Neural cell (in vitro differentiated cells): ENCODE results near the gene TBCK. TPM values are rescaled to one million over a fixed set of nuclear protein-coding genes. Genes with fewer than 3 reads are reported as not detected.

Experiments
- H2AFZ ChIP-seq: fragments of 200-600, 300-800 bp; sonication (generic), shearing (Covaris generic); 2 replicates; pipeline ENCODE4 v1.6.0; 2014; ENCODE audit warnings: low read depth, mild to moderate bottlenecking, antibody characterized with exemption, low read length, moderate library complexity
- H3F3A ChIP-seq: fragments of 200-600 bp; shearing (Covaris generic); 2 replicates; pipeline ENCODE4 v1.6.1; 2016; ENCODE audit warnings: mild to moderate bottlenecking, moderate library complexity, mixed read lengths, antibody characterized with exemption, low read length; ENCODE audit not compliant: insufficient read depth, poor library complexity, severe bottlenecking
- H3K27ac ChIP-seq: fragments of 200-600, 300-800 bp; sonication (generic), shearing (Covaris generic); 2 replicates; pipeline ENCODE4 v1.5.1; 2014; ENCODE audit warnings: mild to moderate bottlenecking, low read length, moderate library complexity
- H3K27me3 ChIP-seq: fragments of 300-800, 200-600 bp; sonication (generic), shearing (Covaris generic); 2 replicates; pipeline ENCODE4 v1.6.0; 2014; ENCODE audit warnings: mild to moderate bottlenecking, low read depth, low read length, moderate library complexity; ENCODE audit not compliant: insufficient read depth
- H3K36me3 ChIP-seq: fragments of 300-800, 200-600 bp; sonication (generic), shearing (Covaris generic); 2 replicates; pipeline ENCODE4 v1.5.1; 2014; ENCODE audit warnings: mild to moderate bottlenecking, antibody characterized with exemption, low read length, moderate library complexity; ENCODE audit not compliant: insufficient read depth
- H3K4me2 ChIP-seq: fragments of 300-800, 200-600 bp; sonication (generic), shearing (Covaris generic); 2 replicates; pipeline ENCODE4 v1.6.0; 2014; ENCODE audit warnings: mild to moderate bottlenecking, low read length
- H3K4me3 ChIP-seq: fragments of 300-800, 200-600 bp; sonication (generic), shearing (Covaris generic); 2 replicates; pipeline ENCODE4 v1.5.1; 2014; ENCODE audit warnings: mild to moderate bottlenecking, low read length, moderate library complexity
- H3K79me2 ChIP-seq: fragments of 200-600 bp; shearing (Covaris generic); replicated peaks from 2 replicates; pipeline ENCODE4 v1.6.0; 2014; ENCODE audit warnings: mild to moderate bottlenecking, low read length, moderate library complexity; ENCODE audit not compliant: insufficient read depth
- H3K9ac ChIP-seq: fragments of 300-800, 200-600 bp; sonication (generic), shearing (Covaris generic); 2 replicates; pipeline ENCODE4 v1.6.1; 2016; ENCODE audit warnings: mild to moderate bottlenecking, low read length, mixed read lengths
- H3K9me2 ChIP-seq: fragments of 200-600 bp; shearing (Covaris generic); 2 replicates; pipeline ENCODE4 v1.6.1; 2016; ENCODE audit warnings: mild to moderate bottlenecking, low read length, mixed read lengths; ENCODE audit not compliant: insufficient read depth
- H3K9me3 ChIP-seq: fragments of 200-600, 300-800 bp; sonication (generic), shearing (Covaris generic); 2 replicates; pipeline ENCODE4 v1.6.1; 2016; ENCODE audit warnings: mild to moderate bottlenecking, mixed run types, low read length, moderate library complexity, mixed read lengths
- H4K20me1 ChIP-seq: fragments of 200-600 bp; shearing (Covaris generic); 2 replicates; pipeline ENCODE4 v1.6.1; 2016; ENCODE audit warnings: mild to moderate bottlenecking, mixed run types; ENCODE audit not compliant: insufficient read depth
- EP300 ChIP-seq: fragments of 450-650 bp; conservative IDR thresholded peaks from 2 replicates; pipeline ENCODE4 v1.6.1; 2014; ENCODE audit warnings: antibody characterized with exemption, mild to moderate bottlenecking, moderate library complexity; ENCODE audit not compliant: poor library complexity, severe bottlenecking
- EZH2 ChIP-seq: fragments of 200-600, 300-800 bp; shearing (Covaris generic), sonication (generic); IDR thresholded peaks from 2 replicates; pipeline ENCODE4 v1.6.1; 2014; ENCODE audit warnings: antibody characterized with exemption, low read length, borderline replicate concordance, mild to moderate bottlenecking; ENCODE audit not compliant: insufficient read depth, poor library complexity, severe bottlenecking
- MXI1 ChIP-seq: fragments of 450-650 bp; conservative IDR thresholded peaks from 2 replicates; pipeline ENCODE4 v1.6.1; 2014; ENCODE audit warnings: antibody characterized with exemption, mild to moderate bottlenecking; ENCODE audit not compliant: poor library complexity, severe bottlenecking
- POLR2AphosphoS5 ChIP-seq: IDR thresholded peaks from 2 replicates; pipeline ENCODE4 v1.6.1; 2012
- RAD21 ChIP-seq: fragments of 450-650 bp; conservative IDR thresholded peaks from 2 replicates; pipeline ENCODE4 v1.6.1; 2014; ENCODE audit warnings: antibody characterized with exemption, mild to moderate bottlenecking, moderate library complexity
- SMC3 ChIP-seq: fragments of 450-650 bp; conservative IDR thresholded peaks from 2 replicates; pipeline ENCODE4 v1.6.1; 2014; ENCODE audit warnings: antibody characterized with exemption, mild to moderate bottlenecking, moderate library complexity; ENCODE audit not compliant: poor library complexity
- TAF1 ChIP-seq: IDR thresholded peaks from 2 replicates; pipeline ENCODE4 v1.6.1; 2012; ENCODE audit warnings: low read depth
- polyA plus RNA-seq: library from polyadenylated mRNA; depleted of rRNA; stranded (reverse); fragments of >200 nt; gene quantifications from 2 replicates; pipeline ENCODE4 v1.2.3, GENCODE V29; 2014
- TF ChIP-seq, protein P1 (sequence below): fragments of 450-650 bp; IDR thresholded peaks from 2 replicates; pipeline ENCODE4 v1.5.1; 2014; ENCODE audit warnings: antibody characterized with exemption, mild to moderate bottlenecking, moderate library complexity; ENCODE audit not compliant: poor library complexity, severe bottlenecking
- TF ChIP-seq, protein P2 (sequence below): IDR thresholded peaks from 2 replicates; pipeline ENCODE4 v1.6.1; 2012; ENCODE audit warnings: borderline replicate concordance

TBCK gene
- polyA plus RNA-seq, 1 donor from 2014 or later: 55.0 TPM

DNA sequence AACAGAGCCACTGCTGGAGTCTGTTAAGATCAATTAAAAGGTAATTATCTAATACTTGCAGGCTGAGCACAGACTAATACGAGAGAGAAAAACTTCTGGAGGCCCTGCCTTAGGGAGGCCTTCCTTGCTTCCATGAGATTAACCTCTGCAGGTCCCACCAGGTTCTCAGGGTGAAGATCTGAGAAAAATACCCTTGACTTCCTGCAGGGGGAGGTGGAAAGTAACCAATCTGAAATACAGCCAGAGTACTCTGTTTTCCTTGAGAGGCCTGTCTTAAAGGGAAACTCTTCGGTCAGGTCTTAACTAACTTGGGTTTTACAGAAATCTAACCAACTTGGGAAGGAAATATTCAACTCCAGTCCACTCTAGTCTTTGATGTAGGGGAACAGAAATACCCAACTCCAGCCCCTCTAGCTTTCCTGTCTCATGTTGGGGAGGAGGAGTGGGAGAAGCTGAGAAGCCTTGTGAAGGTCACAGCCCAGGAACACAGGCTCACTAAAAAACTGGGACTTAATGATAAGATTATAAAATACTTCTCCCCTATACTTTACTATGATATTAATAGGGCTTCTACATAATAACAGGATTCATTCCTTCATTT, 77.1 kb downstream of the TBCK start:
- Histone ChIP-seq H3K9me2 (no peaks in the 10 kb centered on the region), H4K20me1 (no peaks in the 10 kb centered on the region), H3K9ac (no peak overlapping the region), H3K36me3 (no peaks in the 10 kb centered on the region), H3K4me3 (no peak overlapping the region), H3F3A (no peaks in the 10 kb centered on the region), H3K27ac (no peak overlapping the region), H3K4me2 (no peak overlapping the region), H3K79me2 (no peaks in the 10 kb centered on the region), H3K27me3 (no peaks in the 10 kb centered on the region), H2AFZ (no peak overlapping the region), H3K9me3 (no peaks in the 10 kb centered on the region)
- no peak for TF ChIP-seq EP300
- TF ChIP-seq SMC3: no peak
- TF ChIP-seq, protein P1, sequence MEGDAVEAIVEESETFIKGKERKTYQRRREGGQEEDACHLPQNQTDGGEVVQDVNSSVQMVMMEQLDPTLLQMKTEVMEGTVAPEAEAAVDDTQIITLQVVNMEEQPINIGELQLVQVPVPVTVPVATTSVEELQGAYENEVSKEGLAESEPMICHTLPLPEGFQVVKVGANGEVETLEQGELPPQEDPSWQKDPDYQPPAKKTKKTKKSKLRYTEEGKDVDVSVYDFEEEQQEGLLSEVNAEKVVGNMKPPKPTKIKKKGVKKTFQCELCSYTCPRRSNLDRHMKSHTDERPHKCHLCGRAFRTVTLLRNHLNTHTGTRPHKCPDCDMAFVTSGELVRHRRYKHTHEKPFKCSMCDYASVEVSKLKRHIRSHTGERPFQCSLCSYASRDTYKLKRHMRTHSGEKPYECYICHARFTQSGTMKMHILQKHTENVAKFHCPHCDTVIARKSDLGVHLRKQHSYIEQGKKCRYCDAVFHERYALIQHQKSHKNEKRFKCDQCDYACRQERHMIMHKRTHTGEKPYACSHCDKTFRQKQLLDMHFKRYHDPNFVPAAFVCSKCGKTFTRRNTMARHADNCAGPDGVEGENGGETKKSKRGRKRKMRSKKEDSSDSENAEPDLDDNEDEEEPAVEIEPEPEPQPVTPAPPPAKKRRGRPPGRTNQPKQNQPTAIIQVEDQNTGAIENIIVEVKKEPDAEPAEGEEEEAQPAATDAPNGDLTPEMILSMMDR: no peak
- TF ChIP-seq, protein P2, sequence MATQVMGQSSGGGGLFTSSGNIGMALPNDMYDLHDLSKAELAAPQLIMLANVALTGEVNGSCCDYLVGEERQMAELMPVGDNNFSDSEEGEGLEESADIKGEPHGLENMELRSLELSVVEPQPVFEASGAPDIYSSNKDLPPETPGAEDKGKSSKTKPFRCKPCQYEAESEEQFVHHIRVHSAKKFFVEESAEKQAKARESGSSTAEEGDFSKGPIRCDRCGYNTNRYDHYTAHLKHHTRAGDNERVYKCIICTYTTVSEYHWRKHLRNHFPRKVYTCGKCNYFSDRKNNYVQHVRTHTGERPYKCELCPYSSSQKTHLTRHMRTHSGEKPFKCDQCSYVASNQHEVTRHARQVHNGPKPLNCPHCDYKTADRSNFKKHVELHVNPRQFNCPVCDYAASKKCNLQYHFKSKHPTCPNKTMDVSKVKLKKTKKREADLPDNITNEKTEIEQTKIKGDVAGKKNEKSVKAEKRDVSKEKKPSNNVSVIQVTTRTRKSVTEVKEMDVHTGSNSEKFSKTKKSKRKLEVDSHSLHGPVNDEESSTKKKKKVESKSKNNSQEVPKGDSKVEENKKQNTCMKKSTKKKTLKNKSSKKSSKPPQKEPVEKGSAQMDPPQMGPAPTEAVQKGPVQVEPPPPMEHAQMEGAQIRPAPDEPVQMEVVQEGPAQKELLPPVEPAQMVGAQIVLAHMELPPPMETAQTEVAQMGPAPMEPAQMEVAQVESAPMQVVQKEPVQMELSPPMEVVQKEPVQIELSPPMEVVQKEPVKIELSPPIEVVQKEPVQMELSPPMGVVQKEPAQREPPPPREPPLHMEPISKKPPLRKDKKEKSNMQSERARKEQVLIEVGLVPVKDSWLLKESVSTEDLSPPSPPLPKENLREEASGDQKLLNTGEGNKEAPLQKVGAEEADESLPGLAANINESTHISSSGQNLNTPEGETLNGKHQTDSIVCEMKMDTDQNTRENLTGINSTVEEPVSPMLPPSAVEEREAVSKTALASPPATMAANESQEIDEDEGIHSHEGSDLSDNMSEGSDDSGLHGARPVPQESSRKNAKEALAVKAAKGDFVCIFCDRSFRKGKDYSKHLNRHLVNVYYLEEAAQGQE: no peak
- no peak for TF ChIP-seq TAF1
- TF ChIP-seq MXI1: no peak
- no peak for TF ChIP-seq POLR2AphosphoS5
- no peak for TF ChIP-seq RAD21
- TF ChIP-seq EZH2: no peak

DNA sequence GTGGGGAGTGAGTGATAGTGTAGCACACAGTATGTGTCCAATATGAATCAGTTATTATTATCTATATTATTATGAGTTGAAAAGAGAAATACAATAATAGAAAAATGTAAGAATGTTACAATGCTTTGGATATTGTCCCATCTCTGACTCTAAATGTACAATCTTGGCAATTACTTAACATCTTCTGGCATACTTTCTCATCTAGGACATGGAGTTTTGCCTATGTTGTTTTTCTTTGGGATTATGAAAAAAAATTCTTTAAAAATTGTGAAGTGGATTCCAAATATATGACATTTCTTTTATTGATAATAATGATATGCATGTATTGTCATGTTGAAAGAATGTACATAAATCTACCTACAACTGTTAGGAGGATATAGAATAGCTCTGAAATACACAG, 84.1 kb downstream of the TBCK start:
- H2AFZ ChIP-seq: no peak overlapping the region
- no peaks in the 10 kb centered on the region for H3K9me2 ChIP-seq
- H3K27me3 ChIP-seq: no peaks in the 10 kb centered on the region
- no peak for TF ChIP-seq EZH2
- TF ChIP-seq, protein P2: no peak
- no peak for TF ChIP-seq TAF1
- TF ChIP-seq POLR2AphosphoS5: no peak
- TF ChIP-seq EP300: no peak
- no peak for TF ChIP-seq SMC3
- TF ChIP-seq, protein P1: no peak
- TF ChIP-seq RAD21: no peak
- TF ChIP-seq MXI1: no peak
- no peaks in the 10 kb centered on the region for H3F3A ChIP-seq
- no peak overlapping the region for H3K4me3 ChIP-seq
- H4K20me1 ChIP-seq: no peaks in the 10 kb centered on the region
- peaks cover 6% of the 10 kb centered on the region for H3K36me3 ChIP-seq
- H3K9me3 ChIP-seq: no peaks in the 10 kb centered on the region
- H3K9ac ChIP-seq: no peak overlapping the region
- H3K4me2 ChIP-seq: no peak overlapping the region
- no peaks in the 10 kb centered on the region for H3K79me2 ChIP-seq
- no peak overlapping the region for H3K27ac ChIP-seq
